HG03558 (cell line): ENCODE results near the gene CNMD.
"Not testable (repeated sequence)": the region's sequence is repeated elsewhere in the genome, so short reads cannot be mapped to it uniquely, and the experiment has no call there.

Source experiments
- ATAC-seq: cut with Tn5 transposase; IDR thresholded peaks from one replicate; pipeline ENCODE4 v1.9.1; 2021; ENCODE audit warnings: moderate number of reproducible peaks; ENCODE audit not compliant: unreplicated experiment; ENCODE audit errors: extremely low read depth

The CNMD gene

GRCh38 chr13:52746141-52746540 is 6.5 kb upstream of the CNMD start:
- ATAC-seq: no peak

- no peak for ATAC-seq
These were observed 5.3 kb upstream of the CNMD start for GRCh38 chr13:52744842-52745375.

GRCh38 chr13:52743988-52744387 is 4.4 kb upstream of the CNMD start:
- no peak for ATAC-seq

GRCh38 chr13:52743569-52743968 is 3.9 kb upstream of the CNMD start:
- ATAC-seq: no peak

- ATAC-seq: no peak
These were observed 727 bp downstream of the CNMD start for GRCh38 chr13:52738719-52739467.

- no peak for ATAC-seq
These were observed 1.7 kb downstream of the CNMD start for GRCh38 chr13:52737965-52738364.

- ATAC-seq: no peak
These were observed 2.2 kb downstream of the CNMD start for GRCh38 chr13:52737451-52737850.

- no peak for ATAC-seq
These were observed 2.7 kb downstream of the CNMD start for GRCh38 chr13:52736891-52737290.

GRCh38 chr13:52734075-52734623 is 5.5 kb downstream of the CNMD start:
- no peak for ATAC-seq

GRCh38 chr13:52726258-52726657 is 13.4 kb downstream of the CNMD start:
- ATAC-seq: no peak

GRCh38 chr13:52725302-52725701 is 14.3 kb downstream of the CNMD start:
- ATAC-seq: no peak

GRCh38 chr13:52723181-52723580 is 16.4 kb downstream of the CNMD start:
- ATAC-seq: no peak

GRCh38 chr13:52721356-52721755 is 18.3 kb downstream of the CNMD start:
- ATAC-seq: not testable (repeated sequence)

GRCh38 chr13:52720904-52721303 is 18.7 kb downstream of the CNMD start:
- not testable (repeated sequence) for ATAC-seq

GRCh38 chr13:52713894-52714293 is 25.7 kb downstream of the CNMD start:
- ATAC-seq: no peak

GRCh38 chr13:52712385-52712784 is 27.2 kb downstream of the CNMD start:
- ATAC-seq: no peak

- ATAC-seq: no peak
These were observed 28.3 kb downstream of the CNMD start for GRCh38 chr13:52711286-52711685.

GRCh38 chr13:52708266-52708665 is 31.4 kb downstream of the CNMD start:
- ATAC-seq: not testable (repeated sequence)

- no peak for ATAC-seq
These were observed 32.2 kb downstream of the CNMD start for GRCh38 chr13:52707375-52707774.

- no peak for ATAC-seq
These were observed 33.5 kb downstream of the CNMD start for GRCh38 chr13:52706081-52706480.

GRCh38 chr13:52703482-52703881 is 36.1 kb downstream of the CNMD start:
- ATAC-seq: no peak
